ENCODE data around the gene DHX15. TPM values are rescaled to one million over a fixed set of nuclear protein-coding genes. Genes with fewer than 3 reads are reported as not detected.

DHX15 gene
- total RNA-seq, 1 donor from 2014 or later: 77.4 TPM

DNA sequence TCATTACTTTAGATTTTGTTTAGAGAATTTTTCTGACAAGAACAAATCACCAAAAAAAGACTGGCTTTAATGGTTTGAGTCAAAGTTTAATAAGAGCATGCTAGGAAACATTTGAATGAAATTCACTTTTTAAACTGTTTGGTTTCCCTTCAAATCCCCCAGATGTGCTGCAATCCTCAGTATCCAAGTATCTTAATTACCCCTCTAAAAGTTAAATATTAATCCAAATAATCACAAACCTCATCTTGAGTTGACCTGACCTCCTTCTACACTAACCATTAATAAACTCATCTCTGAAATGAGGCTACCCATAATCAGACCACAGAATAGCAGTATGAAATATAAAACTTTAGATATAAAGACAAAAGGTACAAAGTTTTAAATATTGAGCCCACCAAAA, 10.1 kb downstream of the DHX15 start:
- peak overlapping the region; percentile 33 for H3K27ac Mint-ChIP-seq (ENCODE audit: unreplicated experiment)
- H3K4me1 Mint-ChIP-seq (ENCODE audit: low read depth): peaks cover 46% of the 10 kb centered on the region
- H3K4me3 Mint-ChIP-seq (ENCODE audit: unreplicated experiment): no peak overlapping the region
- no peak for DNase-seq (ENCODE audit: low spot score)
- H3K36me3 Mint-ChIP-seq (ENCODE audit: low read depth): peaks cover 33% of the 10 kb centered on the region
- TF ChIP-seq, protein P1, sequence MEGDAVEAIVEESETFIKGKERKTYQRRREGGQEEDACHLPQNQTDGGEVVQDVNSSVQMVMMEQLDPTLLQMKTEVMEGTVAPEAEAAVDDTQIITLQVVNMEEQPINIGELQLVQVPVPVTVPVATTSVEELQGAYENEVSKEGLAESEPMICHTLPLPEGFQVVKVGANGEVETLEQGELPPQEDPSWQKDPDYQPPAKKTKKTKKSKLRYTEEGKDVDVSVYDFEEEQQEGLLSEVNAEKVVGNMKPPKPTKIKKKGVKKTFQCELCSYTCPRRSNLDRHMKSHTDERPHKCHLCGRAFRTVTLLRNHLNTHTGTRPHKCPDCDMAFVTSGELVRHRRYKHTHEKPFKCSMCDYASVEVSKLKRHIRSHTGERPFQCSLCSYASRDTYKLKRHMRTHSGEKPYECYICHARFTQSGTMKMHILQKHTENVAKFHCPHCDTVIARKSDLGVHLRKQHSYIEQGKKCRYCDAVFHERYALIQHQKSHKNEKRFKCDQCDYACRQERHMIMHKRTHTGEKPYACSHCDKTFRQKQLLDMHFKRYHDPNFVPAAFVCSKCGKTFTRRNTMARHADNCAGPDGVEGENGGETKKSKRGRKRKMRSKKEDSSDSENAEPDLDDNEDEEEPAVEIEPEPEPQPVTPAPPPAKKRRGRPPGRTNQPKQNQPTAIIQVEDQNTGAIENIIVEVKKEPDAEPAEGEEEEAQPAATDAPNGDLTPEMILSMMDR (IDR thresholded peaks at IDR 0.05): no peak
- no peaks in the 10 kb centered on the region for H3K9me3 Mint-ChIP-seq (ENCODE audit: low read depth)
- H3K27me3 Mint-ChIP-seq (ENCODE audit: low read depth): no peaks in the 10 kb centered on the region

DNA sequence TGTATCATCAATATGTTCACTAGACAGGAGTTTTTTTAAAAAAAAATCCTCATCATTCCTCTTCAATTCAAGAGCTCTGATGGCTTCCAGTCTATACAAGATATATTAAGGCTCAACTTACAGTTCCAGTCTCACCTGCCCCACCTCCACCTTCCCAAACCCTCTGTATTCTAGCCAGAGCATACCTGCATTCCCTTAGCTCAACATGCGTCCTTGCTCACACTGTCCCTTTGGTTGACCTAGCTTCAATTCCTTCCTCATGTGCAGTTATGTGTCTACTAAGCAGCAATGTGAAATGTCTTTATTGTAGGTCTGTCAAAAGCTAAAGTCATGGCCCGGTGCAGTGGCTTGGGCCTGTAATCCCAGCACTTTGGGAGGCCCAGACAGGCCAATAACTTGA, 10.8 kb downstream of the DHX15 start:
- peaks cover 41% of the 10 kb centered on the region for H3K4me1 Mint-ChIP-seq (ENCODE audit: low read depth)
- H3K27ac Mint-ChIP-seq (ENCODE audit: unreplicated experiment): no peak overlapping the region
- TF ChIP-seq, protein P1 (IDR thresholded peaks at IDR 0.05): no peak
- DNase-seq (ENCODE audit: low spot score): no peak
- H3K9me3 Mint-ChIP-seq (ENCODE audit: low read depth): no peaks in the 10 kb centered on the region
- peaks cover 33% of the 10 kb centered on the region for H3K36me3 Mint-ChIP-seq (ENCODE audit: low read depth)
- H3K4me3 Mint-ChIP-seq (ENCODE audit: unreplicated experiment): no peak overlapping the region
- H3K27me3 Mint-ChIP-seq (ENCODE audit: low read depth): no peaks in the 10 kb centered on the region

DNA sequence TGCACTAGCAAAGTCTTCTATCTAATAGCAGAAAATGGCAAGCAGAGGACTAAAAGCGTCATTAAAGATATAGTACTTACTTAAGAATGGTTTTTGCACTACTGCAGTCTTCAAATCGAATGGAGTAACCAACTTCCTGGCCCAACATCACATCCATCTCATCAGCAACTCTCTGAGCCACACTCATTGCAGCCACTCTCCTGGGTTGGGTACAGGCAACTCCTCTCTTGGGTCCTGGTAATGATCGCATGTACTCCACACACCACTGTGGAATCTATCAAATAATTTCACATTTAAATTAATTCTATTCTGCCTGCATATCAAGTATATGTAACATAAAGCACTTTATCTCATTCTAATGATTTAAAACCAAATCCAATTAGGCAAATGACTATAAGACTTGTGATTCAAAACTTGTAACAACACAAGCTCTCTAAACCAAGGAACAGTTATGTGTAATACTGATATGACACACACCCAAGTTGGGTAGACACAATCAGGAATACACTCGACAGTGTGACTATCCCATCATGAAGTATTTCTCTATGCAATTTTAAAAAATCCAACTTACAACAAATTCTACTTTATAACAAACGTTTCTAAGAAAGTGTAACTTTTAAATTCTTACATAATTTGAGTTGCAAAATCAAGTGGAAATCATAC, 13.6 kb downstream of the DHX15 start:
- TF ChIP-seq, protein P1 (IDR thresholded peaks at IDR 0.05): no peak
- Mint-ChIP-seq H3K9me3 (ENCODE audit: low read depth) (no peaks in the 10 kb centered on the region), H3K4me3 (ENCODE audit: unreplicated experiment) (no peak overlapping the region), H3K27ac (ENCODE audit: unreplicated experiment) (no peak overlapping the region), H3K27me3 (ENCODE audit: low read depth) (no peaks in the 10 kb centered on the region), H3K4me1 (ENCODE audit: low read depth) (peaks cover 32% of the 10 kb centered on the region), H3K36me3 (ENCODE audit: low read depth) (peaks cover 28% of the 10 kb centered on the region)
- DNase-seq (ENCODE audit: low spot score): no peak

DNA sequence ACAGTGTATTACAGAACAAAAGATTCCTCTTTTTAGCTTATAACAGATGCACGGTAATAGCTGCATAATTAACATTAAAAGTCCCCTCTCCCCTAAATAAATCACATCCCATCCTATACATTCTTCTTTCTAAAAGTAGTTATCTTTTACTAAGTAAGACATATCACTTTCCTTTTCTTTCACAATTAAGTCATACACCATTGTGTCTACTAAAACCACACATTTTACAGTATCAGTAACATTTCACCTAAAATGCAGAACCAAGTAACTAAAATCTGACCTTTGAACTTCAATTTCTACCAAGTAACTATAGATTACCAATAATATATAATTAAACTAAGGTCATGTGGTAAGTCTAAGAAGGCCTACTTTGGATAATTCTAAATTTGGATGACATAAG, 14.2 kb downstream of the DHX15 start:
- H3K4me3 Mint-ChIP-seq (ENCODE audit: unreplicated experiment): no peak overlapping the region
- no peaks in the 10 kb centered on the region for H3K27me3 Mint-ChIP-seq (ENCODE audit: low read depth)
- H3K36me3 Mint-ChIP-seq (ENCODE audit: low read depth): peaks cover 24% of the 10 kb centered on the region
- peak overlapping the region; percentile 29 for H3K27ac Mint-ChIP-seq (ENCODE audit: unreplicated experiment)
- no peak for DNase-seq (ENCODE audit: low spot score)
- H3K4me1 Mint-ChIP-seq (ENCODE audit: low read depth): peaks cover 37% of the 10 kb centered on the region
- TF ChIP-seq, protein P1 (IDR thresholded peaks at IDR 0.05): no peak
- H3K9me3 Mint-ChIP-seq (ENCODE audit: low read depth): no peaks in the 10 kb centered on the region

DNA sequence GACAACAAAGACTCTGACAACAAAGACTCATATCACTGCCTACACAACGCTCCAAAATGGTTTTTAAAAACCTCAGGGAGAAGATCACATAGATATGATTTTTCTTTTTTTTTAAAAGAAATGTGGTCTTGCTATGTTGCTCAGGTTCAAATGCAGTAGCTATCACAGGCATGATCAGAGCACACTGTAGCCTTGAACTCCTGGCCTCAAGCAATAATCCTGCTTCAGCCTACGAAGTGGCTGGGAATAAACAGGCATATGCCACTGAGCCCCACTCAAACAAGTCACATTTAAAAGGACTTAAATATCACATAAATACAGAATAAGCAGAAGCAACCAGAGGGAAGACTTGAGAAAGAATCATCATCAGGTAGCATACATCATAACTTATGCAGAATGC, 14.7 kb downstream of the DHX15 start:
- TF ChIP-seq, protein P1 (IDR thresholded peaks at IDR 0.05): no peak
- H3K4me1 Mint-ChIP-seq (ENCODE audit: low read depth): peaks cover 43% of the 10 kb centered on the region
- H3K4me3 Mint-ChIP-seq (ENCODE audit: unreplicated experiment): no peak overlapping the region
- peaks cover 24% of the 10 kb centered on the region for H3K36me3 Mint-ChIP-seq (ENCODE audit: low read depth)
- H3K27ac Mint-ChIP-seq (ENCODE audit: unreplicated experiment): no peak overlapping the region
- H3K27me3 Mint-ChIP-seq (ENCODE audit: low read depth): no peaks in the 10 kb centered on the region
- no peak for DNase-seq (ENCODE audit: low spot score)
- no peaks in the 10 kb centered on the region for H3K9me3 Mint-ChIP-seq (ENCODE audit: low read depth)

Data from chondrocyte (in vitro differentiated cells).